Ectodermal cell (in vitro differentiated cells): ENCODE data around the gene SORCS2.

Source experiments
- H3K27ac ChIP-seq: 2 replicates; pipeline ENCODE4 v1.7.0; 2013; ENCODE audit warnings: mild to moderate bottlenecking, low read depth, low read length; ENCODE audit not compliant: insufficient read depth, poor library complexity, severe bottlenecking
- H3K27me3 ChIP-seq: 2 replicates; pipeline ENCODE4 v1.7.0; 2013; ENCODE audit warnings: mild to moderate bottlenecking, low read length; ENCODE audit not compliant: insufficient read depth, control insufficient read depth, poor library complexity, severe bottlenecking
- H3K36me3 ChIP-seq: one replicate; pipeline ENCODE4 v1.7.0; 2013; ENCODE audit warnings: low read length; ENCODE audit not compliant: control insufficient read depth, insufficient read depth
- H3K4me1 ChIP-seq: one replicate; pipeline ENCODE4 v1.7.0; 2013; ENCODE audit warnings: low read length; ENCODE audit not compliant: control insufficient read depth, insufficient read depth
- H3K4me3 ChIP-seq: 2 replicates; pipeline ENCODE4 v1.7.0; 2013; ENCODE audit warnings: low read depth, low read length, control low read depth; ENCODE audit not compliant: insufficient read depth
- H3K9me3 ChIP-seq: 2 replicates; pipeline ENCODE4 v1.7.0; 2013; ENCODE audit warnings: mild to moderate bottlenecking, low read length, moderate library complexity; ENCODE audit not compliant: control insufficient read depth
- WGBS, 2 experiments: methylation state at CpG; one replicate each; pipeline ENCODE4 v1.1.7; 2013; ENCODE audit warnings: missing lambda C conversion rate in 2 of 2; 5-methylcytosine and 5-hydroxymethylcytosine counted together

Gene SORCS2

DNA sequence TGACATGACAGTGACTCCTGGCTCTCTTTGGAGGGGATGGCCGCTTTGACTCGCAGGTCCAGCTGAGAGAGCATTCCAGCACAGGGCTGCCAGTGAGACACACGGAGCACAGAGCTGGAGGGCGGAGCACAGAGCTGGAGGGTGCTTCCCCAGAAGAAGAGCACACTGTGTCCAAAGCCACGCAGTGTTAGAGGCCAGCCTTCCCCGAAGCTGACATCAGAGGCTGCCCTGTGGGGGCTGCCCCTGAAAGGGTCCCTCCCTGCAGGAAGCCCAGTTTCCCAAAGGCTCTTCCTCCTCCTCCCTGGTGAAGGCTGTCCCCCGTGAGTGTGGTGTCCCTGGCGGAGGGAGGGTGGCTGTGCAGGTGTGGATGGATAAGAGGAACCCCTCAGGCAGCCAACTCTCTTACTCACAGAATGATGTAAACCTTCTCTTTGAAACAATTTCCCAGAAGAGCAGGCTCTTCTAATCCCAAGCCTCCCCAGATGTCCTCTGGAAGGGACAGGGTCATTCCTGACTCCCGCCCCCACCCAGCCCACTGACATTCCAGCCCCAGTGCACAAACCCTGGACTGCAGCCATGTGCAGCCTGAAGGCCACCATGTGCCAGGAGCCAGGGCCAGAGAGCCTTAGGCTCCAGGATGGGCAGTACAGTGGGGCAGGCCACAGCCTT is 189.0 kb downstream of the SORCS2 start:
- 68 to 70% methylated on average over 7 to 8 of the region's 9 CpGs for WGBS, 2 experiments
- Histone ChIP-seq H3K27me3 (no peaks in the 10 kb centered on the region), H3K9me3 (no peaks in the 10 kb centered on the region), H3K4me3 (no peak overlapping the region), H3K36me3 (no peaks in the 10 kb centered on the region), H3K4me1 (no peaks in the 10 kb centered on the region), H3K27ac (no peak overlapping the region)

DNA sequence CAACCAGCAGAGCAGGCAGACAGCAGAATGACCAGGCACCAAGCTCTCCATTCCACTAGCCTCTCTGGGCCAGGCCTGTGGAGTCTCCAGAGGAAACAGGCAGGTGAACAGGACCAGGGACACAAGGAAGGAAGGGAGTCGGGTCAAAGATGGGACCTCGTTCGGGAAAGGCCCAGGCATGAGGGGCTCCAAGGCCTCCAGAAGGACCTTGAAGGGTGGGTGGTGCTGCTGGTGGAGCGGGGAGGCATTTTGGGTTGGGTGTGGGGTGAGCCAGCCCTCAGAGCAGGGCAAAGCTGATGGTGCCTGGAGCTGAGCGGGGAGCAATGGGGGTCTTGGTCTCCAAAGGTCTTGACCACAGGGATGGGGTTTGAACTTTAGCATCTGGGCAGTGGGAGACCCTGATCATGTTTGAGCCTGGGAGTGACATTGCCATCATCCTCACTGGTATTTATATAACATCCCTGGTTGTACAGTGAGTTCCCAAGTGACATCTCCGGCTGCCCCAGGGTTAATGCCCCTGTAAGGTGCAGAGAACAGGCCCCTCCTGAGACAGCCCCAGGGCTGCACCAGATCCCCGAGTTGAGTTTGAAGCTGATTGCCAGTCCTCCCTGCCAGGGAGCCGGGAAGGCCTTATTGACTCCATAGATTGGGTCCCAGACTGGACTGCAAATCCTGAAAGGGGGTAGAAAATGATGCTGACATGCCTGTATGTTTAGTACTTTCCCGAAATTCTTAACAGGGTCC is 189.7 kb downstream of the SORCS2 start:
- H3K4me3 ChIP-seq, result no peak overlapping the region
- no peaks in the 10 kb centered on the region for H3K27me3 ChIP-seq
- no peaks in the 10 kb centered on the region for H3K4me1 ChIP-seq
- no peaks in the 10 kb centered on the region for H3K36me3 ChIP-seq
- no peaks in the 10 kb centered on the region for H3K9me3 ChIP-seq
- 88 to 91% methylated on average over 9 of the region's 9 CpGs for WGBS, 2 experiments
- no peak overlapping the region for H3K27ac ChIP-seq

DNA sequence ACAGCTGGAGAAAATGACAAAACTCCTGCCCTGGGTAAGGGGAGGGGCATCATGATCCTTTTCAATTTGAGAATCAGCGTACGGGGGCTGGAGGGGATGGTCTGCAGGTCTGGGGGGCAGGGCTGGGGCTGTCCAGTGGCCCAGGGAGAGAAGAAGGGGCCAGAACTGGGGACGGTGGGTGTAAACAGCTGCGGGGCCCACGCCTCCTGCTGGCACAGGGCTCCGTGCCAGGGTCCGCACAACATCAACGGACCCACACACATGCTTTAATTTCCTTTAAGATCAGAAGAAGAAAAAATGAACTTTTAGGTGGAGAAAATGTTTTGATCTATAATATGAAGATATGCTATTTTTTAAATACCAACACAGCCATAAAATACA is 190.3 kb downstream of the SORCS2 start:
- H3K9me3 ChIP-seq, result no peaks in the 10 kb centered on the region
- no peak overlapping the region for H3K27ac ChIP-seq
- H3K27me3 ChIP-seq, result no peaks in the 10 kb centered on the region
- H3K36me3 ChIP-seq, result no peaks in the 10 kb centered on the region
- no peaks in the 10 kb centered on the region for H3K4me1 ChIP-seq
- 74 to 86% methylated on average over 5 to 7 of the region's 8 CpGs for WGBS, 2 experiments
- H3K4me3 ChIP-seq, result no peak overlapping the region

DNA sequence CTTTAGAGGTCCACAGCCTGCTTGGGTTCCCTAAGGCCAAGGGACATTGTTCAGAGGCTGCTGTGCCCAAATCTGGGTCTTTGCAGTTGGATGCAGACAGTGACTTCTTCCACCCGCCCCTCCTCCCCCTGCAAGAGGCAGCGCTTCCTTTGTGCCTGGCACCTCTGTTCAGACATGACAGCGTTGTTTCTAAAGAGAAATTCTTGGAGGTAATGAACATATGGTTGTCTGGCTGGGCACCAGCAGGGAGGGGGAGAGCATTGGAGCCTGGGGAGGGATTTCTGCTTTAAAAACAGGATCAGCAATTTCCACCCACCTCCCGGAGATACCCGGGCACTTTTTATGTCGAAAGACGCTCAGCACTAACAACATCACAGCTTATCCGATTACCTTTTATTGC is 190.9 kb downstream of the SORCS2 start:
- Histone ChIP-seq H3K27ac (no peak overlapping the region), H3K36me3 (no peaks in the 10 kb centered on the region), H3K9me3 (no peaks in the 10 kb centered on the region), H3K4me3 (no peak overlapping the region), H3K27me3 (no peaks in the 10 kb centered on the region), H3K4me1 (no peaks in the 10 kb centered on the region)
- 90 to 91% methylated on average over 8 of the region's 8 CpGs for WGBS, 2 experiments

DNA sequence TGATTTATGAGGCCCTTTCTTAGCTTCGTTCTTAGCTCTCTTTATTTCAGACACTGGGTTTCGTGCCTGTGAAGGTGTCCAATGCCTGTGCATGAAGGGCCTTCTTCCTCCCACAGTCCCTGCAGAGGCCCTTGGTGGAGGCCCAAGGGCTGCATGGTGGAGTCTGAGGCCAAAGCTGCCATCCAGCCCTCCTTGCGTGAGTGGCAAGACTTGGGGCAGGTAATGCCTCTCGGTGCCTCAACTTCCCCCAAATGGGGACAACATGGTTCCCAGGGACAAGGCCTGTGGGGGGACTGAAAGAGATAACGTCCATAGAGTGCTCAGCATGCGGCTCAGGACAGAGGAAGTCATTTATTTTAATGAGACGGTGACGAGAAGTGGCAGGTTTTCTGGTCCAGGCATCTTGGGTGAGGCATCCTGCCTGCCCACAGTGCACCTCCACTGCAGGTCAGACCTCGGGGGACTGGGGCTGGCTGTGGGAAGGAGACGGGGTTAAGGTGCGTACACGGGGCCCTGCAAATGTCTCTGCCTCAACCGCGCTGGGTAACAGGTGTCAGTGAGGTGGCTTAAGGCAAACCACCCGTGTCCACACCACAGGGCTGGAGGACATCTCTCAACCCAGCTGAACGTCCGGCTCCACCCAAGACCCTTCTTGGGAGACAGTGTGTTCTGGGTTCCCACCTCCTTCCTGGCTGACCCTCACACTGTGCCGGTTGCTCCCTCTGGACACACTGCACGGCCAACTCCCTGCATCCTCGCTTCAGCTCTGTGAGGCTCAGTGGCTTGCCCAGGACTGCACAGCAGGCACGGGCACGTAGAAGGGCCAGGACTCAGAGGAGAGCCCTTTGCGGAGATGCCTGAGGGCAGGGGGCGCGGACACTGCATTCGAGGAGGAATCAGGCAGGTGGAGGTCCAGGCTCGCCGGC is 191.9 kb downstream of the SORCS2 start:
- no peak overlapping the region for H3K27ac ChIP-seq
- no peaks in the 10 kb centered on the region for H3K36me3 ChIP-seq
- no peaks in the 10 kb centered on the region for H3K4me1 ChIP-seq
- no peak overlapping the region for H3K4me3 ChIP-seq
- H3K9me3 ChIP-seq, result no peaks in the 10 kb centered on the region
- no peaks in the 10 kb centered on the region for H3K27me3 ChIP-seq
- 89 to 92% methylated on average over 28 of the region's 28 CpGs for WGBS, 2 experiments

DNA sequence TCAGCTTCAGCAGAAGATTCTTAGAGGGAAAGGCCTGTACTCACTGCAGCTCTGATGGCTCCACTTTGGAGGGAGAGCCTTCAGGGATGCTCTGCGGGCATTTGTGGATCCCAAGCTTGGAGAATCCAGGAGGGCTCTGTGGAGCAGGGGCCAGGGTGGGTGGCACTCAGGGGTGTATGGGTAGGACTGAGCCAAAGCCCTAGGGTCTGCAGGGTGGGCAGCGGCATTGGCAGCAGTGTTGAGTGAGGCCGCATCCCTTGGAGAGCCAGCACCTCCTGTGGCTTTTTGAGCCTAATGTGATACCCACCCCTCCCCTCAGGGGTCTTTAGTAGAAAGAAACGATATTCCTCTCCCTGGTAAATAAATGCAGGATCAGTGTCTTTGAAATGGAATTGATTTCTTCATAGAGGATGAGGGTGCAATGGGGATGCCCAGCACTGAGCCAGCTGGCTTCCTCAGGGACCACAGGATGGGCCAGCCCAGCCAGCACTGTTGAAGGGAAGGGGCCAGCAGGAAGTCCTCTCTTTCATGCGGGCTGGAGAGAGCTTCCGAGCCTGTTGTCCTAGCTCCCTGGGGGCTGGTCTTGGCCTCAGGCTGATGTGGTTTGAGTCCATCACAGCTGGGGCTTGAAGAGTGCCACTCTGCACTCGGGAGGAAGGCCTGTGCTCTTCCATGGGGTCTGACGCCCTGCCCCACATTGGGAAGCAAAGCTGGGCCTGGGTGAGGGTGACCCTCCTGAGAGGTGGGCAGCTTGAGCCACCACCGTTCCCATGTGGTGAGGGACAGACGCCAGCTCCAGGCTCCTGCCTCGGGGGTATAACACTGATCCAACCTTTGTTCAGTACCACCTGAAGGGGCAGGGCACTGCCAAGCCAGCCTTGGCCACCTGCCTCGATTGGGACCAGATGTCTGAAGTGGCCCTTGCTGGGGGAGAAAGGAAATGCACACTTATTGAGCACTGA is 192.9 kb downstream of the SORCS2 start:
- Histone ChIP-seq H3K4me3 (no peak overlapping the region), H3K27me3 (no peaks in the 10 kb centered on the region), H3K9me3 (no peaks in the 10 kb centered on the region), H3K27ac (no peak overlapping the region), H3K4me1 (peaks cover 4% of the 10 kb centered on the region), H3K36me3 (no peaks in the 10 kb centered on the region)
- 77% methylated on average over 12 of the region's 12 CpGs for WGBS, 2 experiments

DNA sequence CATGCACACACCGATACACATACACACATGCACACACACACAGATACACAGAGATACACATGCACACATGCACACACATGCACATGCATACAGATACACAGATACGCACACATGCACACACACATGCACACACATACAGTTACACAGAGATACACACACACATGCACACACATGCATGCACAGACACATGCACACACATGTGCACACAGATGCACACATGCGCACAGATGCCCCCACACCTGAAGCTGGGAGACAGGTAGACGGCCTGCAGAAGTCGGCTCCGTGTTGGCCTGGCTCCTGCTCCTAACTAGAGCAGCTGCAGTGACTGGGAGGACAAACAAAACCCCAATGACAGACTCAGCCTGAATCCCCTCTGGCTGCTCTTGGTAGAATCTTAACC is 195.6 kb downstream of the SORCS2 start:
- WGBS, 2 experiments, result 92 to 94% methylated on average over 6 of the region's 6 CpGs
- Histone ChIP-seq H3K4me1 (peaks cover 8% of the 10 kb centered on the region), H3K36me3 (no peaks in the 10 kb centered on the region), H3K4me3 (no peak overlapping the region), H3K9me3 (no peaks in the 10 kb centered on the region), H3K27ac (no peak overlapping the region), H3K27me3 (no peaks in the 10 kb centered on the region)

DNA sequence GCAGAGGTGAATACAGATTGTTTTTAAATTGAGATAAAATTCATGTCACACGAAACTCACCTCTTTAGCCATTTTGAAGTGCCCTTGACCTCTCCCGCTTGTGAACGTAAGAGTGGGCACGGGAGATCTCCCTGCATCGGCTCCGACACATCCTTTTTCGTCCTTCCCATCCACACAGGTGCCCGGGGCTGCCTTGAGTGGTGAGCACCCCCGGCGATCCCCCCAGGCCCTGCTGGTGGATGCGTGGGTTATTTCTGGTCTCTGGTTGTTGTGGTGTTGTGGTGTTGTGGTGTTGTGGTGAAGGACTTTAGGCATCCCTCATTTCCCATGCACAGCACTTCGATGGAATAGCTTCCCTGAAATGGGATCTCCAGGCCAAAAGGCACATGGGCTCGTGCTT is 196.3 kb downstream of the SORCS2 start:
- WGBS, 2 experiments, result 87 to 89% methylated on average over 13 of the region's 13 CpGs

DNA sequence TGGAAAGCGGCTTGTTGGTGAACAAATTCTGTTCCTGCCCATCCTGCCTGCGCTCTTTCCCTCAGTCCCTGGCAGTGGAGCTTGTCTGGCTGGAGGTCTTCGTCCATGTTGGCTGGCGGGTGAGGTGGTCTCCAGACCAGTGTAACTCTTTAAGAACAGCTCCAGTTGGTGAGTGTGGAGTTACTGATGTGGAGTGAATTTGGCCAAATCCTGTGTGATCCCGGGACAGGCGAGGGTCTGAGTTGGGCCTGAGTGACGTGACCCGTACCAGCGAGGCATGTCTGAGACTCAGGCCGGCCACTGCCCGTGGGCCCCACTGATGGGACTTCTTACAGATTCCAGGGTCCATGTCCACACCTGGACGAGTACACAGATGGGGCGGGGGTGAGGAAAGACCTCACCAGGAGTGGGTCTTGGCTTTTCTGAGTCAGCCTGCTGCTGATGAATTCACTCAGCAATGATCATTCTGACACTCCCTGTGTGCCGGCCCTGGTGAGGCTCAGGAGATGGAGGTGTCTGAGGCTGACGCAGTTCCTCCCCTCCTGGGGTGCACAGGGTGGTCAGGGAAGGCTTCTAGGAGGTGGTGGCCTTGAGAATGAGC is 196.9 kb downstream of the SORCS2 start:
- H3K9me3 ChIP-seq, result no peaks in the 10 kb centered on the region
- H3K27me3 ChIP-seq, result no peaks in the 10 kb centered on the region
- H3K4me1 ChIP-seq, result peaks cover 20% of the 10 kb centered on the region
- H3K4me3 ChIP-seq, result no peak overlapping the region
- WGBS, 2 experiments, result 93 to 94% methylated on average over 15 of the region's 15 CpGs
- no peaks in the 10 kb centered on the region for H3K36me3 ChIP-seq
- no peak overlapping the region for H3K27ac ChIP-seq

More for the DNA sequence above, 196.3 kb downstream of the SORCS2 start:
- H3K27me3 ChIP-seq, result no peaks in the 10 kb centered on the region
- H3K4me3 ChIP-seq, result no peak overlapping the region
- H3K9me3 ChIP-seq, result no peaks in the 10 kb centered on the region
- H3K4me1 ChIP-seq, result peaks cover 14% of the 10 kb centered on the region
- H3K36me3 ChIP-seq, result no peaks in the 10 kb centered on the region
- H3K27ac ChIP-seq, result no peak overlapping the region
